HG03108 (cell line): ENCODE data around the gene DNER.
A peak's percentile ranks its signal among the peaks of the same experiment; 100 is the strongest.
"Not testable (repeated sequence)": the region's sequence is repeated elsewhere in the genome, so short reads cannot be mapped to it uniquely, and the experiment has no call there.

ENCODE experiments used
- ATAC-seq: cut with Tn5 transposase; IDR thresholded peaks from one replicate; pipeline ENCODE4 v1.9.1; 2021; ENCODE audit warnings: moderate library complexity; ENCODE audit not compliant: unreplicated experiment

The DNER gene

DNA sequence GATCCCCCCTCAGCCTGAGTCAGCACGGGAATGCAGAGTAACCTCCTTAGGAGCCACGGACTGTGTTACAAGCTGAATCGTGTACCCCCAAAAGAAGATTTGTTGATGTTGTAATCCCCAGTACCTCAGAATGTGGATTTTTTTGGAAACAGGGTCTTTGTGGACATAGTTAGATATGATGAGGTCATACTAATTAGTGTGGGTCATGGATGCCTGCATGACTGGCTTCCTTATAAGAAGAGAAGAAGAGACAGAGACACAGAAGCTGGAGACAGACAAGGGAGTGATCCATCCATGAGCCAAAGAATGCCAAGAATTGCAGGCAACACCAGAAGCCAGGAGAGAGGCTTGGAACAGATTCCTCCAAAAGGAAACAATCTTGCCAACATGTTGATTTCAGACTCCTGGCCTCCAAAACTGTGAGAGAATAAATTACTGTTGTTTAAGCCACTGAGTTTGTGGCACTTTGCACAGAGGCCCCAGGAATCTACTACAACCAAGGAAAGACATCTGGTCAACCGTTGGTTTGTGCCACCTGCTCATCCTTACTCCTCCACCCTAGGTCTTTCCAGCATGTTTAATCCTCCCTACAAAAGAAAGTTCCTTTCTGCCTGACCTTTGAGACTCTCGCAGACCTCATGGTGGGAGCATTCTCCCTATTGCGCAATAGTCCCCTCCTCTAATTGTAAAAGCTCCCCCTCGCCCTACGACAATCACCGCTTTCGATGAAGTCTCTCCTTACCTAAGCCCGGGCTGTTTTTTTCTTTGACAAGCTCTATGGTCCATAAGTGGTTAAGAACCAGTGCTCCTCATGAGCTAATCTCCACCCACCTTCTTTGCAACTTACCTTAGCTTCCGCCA lies 91.6 kb downstream of the DNER start:
- ATAC-seq = no peak

DNA sequence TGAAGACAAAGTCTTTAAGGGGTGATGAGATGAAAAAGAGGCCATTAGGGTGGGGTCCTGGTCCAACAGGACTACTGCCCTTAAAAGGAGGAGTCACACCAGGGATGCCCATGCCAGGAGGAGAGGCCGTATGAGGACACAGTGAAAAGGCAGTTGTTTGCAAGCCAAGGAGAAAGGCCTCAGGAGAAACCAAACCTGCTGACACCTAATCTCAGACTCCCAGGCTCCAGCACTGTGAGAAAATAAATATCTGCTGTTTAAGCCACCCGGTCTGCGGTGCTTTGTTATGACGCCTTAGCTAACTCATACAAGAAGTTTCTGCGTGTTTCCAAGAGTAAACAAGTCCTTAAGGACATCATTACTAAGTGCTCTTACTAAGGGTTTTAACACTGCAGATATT lies 93.6 kb downstream of the DNER start:
- no peak for ATAC-seq

DNA sequence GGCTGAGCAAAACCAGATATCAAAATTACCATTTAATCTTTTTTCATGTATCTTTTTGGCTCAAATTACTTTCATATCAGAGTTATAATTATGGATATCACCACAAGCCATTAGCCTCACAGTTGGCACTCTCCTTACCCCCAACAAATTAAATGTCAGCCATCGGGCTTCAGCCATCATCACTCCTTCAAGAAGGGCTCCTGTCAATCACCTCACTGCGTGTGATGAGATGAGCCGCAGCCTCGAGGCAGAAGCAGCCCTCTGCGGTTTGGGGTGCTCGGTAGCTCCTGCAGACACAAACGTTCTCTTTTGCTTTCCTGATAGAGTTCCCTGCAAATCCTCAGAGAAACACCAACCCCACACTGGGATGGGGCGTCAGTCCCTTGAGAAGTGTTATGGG lies 94.1 kb downstream of the DNER start:
- ATAC-seq = no peak

DNA sequence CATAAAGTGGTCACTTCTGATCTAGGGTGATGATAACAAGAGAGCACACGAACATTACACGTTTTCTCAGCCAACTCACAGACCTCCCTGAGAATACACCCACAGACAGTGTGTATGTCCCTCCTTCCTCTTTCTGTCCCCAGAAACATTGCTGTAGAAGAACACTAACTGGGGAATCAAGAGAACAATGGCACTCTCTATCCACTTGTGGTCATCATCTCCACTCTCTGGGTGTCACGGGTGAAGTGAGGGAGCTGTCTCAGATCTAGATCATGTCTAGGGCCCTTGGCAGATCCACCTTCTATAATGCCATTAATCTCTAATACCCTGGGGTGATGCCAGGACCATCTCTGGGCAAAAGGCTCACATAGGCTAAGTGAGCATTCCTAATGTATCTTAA lies 97.9 kb downstream of the DNER start:
- no peak for ATAC-seq

DNA sequence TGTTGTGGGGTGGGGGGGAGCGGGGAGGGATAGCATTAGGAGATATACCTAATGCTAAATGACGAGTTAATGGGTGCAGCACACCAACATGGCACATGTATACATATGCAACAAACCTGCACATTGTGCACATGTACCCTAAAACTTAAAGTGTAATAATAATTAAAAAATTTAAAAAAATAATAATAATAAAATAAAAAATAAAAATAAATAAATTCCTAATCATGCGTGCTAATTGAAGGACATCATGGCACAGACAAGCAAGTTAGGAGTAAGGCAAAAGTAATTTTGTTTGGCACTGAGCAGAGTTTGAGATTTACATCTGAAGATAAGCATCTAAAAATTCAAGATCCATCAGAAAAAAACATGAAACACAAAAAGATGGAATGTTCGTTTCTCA lies 100.3 kb downstream of the DNER start:
- ATAC-seq = not testable (repeated sequence)

DNA sequence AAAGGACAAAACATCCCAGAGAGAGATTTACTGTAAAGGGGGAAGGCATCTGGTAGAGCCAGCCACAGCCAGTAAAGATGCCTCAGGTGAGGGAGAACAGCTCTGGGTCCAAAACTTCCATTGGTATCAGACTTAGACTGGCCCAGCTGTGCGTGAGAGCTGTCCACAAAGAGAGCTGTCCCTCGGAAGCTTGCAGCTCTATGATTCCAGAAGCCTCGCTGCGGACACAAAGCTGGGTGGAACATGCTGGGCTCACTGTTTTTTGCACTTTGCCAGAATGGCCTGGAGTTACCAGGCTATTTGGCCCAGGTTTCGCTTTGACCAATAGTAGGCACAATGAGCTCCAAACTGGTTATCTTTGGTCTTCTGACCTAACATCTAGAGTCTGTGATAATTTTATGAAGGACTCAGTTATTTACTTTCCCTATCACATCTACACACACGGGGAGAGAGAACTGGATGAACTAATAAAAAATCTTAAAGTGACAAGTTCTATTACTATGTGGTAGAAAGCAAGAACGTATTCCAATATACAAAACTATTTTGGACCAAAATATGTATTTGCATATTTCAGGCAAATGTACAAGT lies 101.9 kb downstream of the DNER start:
- ATAC-seq = no peak

DNA sequence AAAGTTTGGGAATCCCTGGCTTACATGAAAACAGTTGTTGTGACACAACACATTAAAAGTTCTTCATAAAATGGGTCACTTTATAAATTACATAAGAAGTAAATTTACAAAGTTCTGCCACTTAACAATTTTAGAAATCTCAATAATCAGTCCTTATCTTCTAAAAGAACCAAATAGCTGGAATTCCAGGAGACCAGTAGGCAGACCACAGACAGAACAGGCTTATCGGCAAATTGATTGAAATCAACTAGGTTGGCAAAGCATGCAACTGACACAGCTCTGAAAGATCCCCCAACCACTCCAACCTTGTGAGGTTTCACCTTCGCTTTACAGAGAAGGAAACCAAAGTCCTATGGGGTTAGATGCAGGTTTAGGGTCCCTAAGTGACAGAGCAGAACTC lies 103.0 kb downstream of the DNER start:
- ATAC-seq = no peak

DNA sequence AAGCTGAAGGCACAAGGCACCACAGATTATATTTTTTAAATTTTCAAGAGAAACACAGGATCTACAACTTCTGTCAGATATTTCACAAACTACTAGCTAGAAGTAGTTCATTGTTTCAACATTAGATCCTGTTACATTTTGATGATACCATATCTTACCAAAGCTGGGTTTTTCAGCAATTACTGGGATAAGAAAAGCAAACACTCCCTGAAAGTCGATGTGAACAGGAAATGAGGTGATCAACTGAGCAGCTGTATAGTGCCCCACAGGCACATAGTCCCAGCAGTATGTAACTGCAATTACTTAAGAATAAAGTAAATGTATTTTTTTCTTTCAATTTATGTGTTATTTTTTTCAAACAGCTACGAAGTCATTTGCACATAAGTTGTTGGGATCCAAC lies 103.5 kb downstream of the DNER start:
- ATAC-seq = no peak

DNA sequence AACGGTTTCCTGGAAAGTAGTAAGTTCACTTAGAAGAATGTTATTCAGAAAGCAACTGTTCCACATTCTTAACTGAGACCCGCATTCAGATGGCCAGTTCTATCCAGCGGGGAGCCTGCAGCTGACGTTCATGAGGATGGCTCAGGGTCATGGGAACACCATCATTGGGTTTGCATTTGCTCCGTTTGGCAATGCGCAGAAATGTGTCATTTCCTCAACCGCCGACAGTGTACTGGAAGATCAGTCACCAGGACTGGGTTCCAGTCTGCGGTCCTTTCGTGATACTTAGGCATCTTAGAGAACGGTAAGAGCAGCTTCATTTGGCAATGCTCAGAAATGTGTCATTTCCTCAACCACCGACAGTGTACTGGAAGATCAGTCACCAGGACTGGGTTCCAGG lies 104.0 kb downstream of the DNER start:
- no peak for ATAC-seq

DNA sequence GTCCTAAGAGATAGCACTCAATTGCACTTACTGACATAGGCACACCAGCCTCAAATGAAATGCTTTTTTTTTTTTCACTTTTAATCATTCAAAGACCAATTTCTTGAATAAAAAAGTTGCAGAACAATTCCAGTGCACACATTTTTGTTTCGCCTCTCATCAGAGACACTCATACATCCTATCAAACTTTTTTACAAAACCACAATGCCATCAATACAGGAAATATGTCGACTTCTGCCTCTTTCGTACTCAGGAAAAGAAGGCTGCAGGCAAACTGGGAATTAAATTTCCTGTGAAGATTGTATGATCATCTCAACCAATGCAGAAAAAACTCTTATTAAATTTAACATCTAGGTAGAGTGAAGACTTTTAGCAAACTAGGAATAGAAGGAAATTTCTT lies 112.4 kb downstream of the DNER start:
- no peak for ATAC-seq

DNA sequence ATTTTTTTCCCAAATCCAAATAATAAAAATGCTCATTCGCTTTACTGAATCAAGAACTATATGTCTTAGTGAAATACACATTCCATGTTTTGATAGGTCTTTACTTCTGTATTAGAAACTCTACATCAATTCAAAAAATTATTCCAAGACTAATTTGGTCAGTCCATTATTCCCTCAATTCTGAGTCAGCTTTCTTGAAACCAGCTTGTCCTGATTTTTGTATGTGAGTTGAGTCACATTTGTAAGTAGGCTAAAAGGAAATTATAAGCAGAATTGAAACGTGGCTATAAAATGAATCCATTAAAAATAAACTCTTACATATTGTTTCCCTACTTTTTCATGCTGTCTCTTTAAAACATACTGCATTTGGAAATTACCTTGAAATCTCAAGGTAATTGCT lies 113.0 kb downstream of the DNER start:
- no peak for ATAC-seq

DNA sequence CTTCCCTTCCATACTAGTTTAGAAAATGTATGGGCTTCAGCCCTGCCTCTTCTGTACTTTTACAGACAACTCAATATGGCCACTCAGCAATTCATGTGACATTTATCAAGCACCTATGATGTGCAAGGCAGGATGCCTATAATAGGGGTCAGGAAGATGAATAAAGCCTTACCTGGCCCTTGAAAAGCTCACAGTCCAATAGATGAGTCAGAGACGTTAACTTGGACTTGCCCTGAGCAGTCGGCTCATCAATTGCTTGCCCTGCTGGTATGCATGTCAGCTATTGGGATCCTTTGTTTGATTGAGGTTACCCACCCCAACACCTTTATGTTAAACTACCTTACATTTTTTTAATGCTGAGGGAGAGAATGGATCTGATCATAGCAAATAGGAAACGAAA lies 116.1 kb downstream of the DNER start:
- ATAC-seq = no peak

DNA sequence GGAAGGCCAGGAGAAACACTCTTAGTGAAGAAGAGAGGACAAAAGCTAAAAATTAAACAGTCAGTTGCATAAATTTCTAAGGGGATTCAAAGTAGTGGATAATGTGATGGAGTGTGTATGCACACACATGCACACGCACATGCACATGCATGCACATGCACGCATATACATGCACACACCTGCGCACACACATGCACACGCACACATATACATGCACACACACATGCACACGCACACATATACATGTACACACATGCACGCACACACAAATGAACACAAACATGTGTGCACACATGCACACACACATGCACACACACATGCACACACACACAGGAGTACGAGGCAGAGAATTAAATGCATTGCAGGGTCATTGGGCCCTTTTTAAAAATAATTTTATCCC lies 117.6 kb downstream of the DNER start:
- no peak for ATAC-seq

DNA sequence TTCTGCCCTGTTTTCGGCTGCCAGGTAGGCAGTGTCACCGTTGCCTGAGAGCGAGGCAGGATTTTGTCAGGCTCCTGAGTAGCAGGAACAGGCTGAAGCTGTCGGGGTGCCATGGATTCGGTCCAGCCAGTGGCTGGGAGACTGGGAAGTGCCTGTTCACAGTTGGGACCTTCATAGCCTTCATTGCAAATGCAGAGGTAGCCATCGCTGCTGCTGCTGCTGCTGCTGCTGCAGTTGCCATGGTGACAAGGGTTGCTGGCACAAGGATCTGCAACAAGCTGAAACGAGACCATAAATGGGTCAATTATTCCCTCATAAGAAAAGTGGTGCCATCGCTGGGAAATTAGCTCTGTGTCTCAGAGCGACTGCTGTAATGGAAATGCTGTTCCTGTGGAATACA lies 122.7 kb downstream of the DNER start:
- no peak for ATAC-seq

DNA sequence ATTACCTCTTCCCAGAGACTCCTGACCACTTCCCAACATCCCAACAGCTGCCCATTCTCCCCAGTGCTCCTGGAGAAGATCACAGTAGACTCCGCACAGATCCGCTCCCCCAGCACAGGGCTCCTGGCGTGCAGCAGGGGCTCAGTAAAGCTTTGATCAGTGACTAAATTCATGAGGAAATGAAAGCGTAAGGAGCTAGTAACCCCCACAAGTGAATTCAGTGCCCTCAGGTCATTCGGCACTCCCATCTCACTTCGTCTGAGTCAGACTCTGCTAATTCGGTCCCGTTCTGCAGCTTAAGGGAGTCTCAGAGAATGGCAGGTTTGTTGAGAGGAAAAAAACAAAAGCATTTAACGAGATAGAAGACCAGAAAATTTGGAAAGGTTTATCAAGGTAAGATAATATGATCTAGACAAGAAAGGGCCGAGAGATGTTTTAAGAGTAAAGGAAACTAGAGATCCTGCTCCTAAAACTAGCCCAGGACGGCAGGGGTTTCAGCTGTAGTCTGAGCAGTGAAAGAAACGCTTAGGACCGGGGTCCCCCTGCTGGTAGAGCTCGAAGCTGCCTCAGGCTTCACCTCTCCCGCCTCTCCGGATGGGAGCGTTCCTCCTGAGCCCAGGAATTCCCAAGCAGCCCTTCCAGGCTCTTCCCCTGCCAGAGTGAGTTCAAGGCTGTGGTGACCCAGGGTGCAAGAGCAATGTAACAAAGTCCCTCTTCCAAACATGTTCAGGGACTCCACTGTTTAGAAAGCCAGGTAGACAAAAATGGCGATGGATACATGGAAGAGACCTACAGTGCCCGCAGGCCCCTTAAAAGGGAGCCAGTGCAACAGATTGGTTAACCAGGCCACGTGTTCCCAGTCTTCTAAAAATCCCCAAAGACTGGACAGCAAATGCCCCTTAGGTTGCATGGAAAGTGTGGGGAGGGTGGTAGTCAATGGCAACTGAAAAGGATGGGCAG lies 127.3 kb downstream of the DNER start:
- peak; percentile 61 for ATAC-seq

DNA sequence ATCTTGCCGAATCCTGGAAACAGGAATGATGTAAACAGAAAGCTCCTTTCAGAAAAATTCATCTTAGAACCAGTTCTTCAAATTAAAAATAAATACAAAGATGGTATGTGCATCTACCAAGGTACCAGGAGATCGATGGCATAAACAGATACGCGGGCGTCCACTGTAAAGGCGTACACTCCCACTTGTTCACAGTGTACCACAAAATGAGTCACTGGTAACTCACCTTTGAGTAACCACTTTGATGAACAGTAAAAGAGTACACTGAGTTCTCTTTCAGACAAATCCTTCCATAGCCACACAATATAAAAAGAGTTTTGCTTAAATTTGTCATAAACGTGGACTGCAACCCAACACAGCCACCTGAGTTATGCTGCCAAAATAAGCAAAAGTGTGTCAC lies 128.3 kb downstream of the DNER start:
- no peak for ATAC-seq

DNA sequence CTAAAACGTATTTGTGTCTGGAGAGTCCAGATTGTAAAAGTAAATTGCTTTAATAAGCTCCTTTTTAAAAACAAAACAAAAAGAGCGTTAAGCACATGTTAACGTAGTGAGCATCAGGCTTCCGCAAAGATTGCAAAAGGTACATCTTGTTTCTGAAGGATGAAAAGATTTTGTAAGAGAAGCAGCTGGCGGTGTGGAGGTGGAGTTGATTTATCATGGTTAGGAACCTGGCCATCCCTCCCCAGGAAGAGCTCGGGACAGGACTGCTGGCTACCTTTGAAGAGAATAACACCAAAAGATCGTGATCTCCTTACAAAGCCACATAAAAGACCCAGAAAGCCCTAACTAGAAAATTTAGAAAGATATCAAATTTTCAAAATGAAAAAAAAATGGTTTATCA lies 132.2 kb downstream of the DNER start:
- ATAC-seq = no peak

DNA sequence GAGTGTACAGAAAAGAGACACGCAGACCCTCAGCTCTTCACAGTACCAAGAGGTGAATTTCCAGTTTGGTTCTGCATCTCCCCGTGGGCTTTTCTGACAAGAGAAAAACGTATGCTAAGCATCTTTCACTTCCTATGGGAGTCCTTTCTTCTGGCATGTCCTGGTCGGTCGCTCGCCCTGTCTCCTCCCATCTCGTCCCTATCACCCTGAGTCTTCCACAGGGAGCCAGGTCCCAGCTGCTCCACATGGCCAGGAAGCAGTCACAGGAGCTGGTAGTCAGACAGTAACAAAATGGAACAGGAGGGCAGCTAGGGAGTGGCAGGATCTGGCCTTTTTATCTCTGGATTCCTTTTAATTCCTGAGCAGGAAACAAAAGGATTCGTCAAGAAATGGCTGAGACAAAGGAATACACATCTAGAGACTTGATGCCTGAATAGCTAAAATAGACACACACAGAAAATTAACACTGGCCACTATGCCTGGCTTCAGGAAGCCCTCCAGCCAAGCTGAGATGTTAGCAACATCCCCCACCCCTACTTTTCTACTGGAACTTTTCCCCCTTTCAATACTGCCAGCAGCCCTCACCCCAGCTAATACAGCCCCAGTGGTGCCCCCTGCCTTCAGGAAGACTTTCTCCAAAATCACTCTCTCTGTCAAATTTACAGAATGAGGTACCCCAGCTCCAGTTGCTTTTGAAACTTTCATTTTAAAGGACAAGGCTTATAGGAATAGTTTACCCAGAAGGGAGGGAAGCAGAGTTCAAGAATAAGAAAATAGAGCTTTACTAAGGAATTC lies 136.1 kb downstream of the DNER start:
- ATAC-seq = no peak

DNA sequence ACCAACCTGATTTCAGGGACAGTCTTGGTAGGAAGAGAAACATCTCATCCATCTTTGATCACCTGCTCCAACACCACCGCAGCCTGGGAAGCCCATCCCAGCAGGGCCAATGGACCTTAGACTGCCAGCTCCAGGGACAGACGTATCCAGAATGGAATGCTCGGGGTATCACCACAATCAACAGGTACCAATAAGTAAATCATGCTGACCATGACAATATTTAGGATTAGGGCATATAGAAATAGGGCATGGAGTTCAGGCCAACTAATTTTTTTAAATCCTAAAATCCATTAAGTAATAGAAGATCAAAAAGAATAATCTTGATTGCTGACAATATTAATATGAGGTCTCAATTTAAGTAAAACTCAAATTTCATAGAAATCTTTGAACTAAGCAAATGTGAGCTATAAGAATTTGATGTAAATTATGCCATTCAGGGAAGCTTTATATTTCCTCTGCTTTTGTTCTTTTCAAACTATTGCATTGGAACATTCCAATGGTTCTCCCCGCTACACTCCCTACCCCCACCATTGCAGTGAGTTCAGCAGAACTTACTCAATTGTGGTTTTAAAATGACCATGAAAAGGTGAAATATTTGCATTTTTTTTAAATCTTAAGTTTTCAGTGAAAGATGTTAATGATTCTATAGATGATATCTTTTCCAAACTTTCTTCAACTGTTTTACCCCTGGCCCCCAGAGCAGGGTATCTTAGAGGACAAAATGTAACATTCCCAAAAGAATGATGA lies 138.6 kb downstream of the DNER start:
- ATAC-seq = no peak
